Lower leg skin (tissue), 4 donors: ENCODE data around the gene CPPED1. TPM values are rescaled to one million over a fixed set of nuclear protein-coding genes. Genes with fewer than 3 reads are reported as not detected.
"Not testable (repeated sequence)": the region's sequence is repeated elsewhere in the genome, so short reads cannot be mapped to it uniquely, and the experiment has no call there.

Experiments
- DNase-seq, 2 donors: peaks; one replicate each; pipeline ENCODE4 v3.0.0-alpha.2; 2019; ENCODE audit warnings: low spot score in 2 of 2
- H3K4me3 ChIP-seq: fragments of 200-600 bp; sonication (generic); 2 replicates; pipeline ENCODE4 v1.5.1; 2017; ENCODE audit warnings: mild to moderate bottlenecking, low read depth; ENCODE audit not compliant: poor library complexity, severe bottlenecking
- POLR2A ChIP-seq, 2 donors: fragments of 450-650 bp; IDR thresholded peaks; one replicate each; pipeline ENCODE4 v1.6.1; 2016 to 2017; ENCODE audit warnings: antibody characterized with exemption in 2 of 2, mild to moderate bottlenecking in 1 of 2, moderate library complexity in 1 of 2
- WGBS, 2 donors: methylation state at CpG; one replicate each; pipeline ENCODE4 v1.1.5; 2018; 5-methylcytosine and 5-hydroxymethylcytosine counted together
- intact Hi-C: fragments of 100-400 bp; cut with DNase I; formaldehyde crosslinking; loops from one replicate; pipeline ENCODE4 v1.15.0; 2023; ENCODE audit warnings: low total_unique reads
- total RNA-seq, 4 donors: library from RNA; depleted of rRNA; stranded (reverse); fragments of >200 nt; gene quantifications; one replicate each; pipeline ENCODE4 v1.1.0, GENCODE V29; 2016
- TF ChIP-seq, protein P1 (sequence below), 3 donors: fragments of 450-650 bp; IDR thresholded peaks; one replicate each; pipeline ENCODE4 v1.5.1; 2016; ENCODE audit warnings: antibody characterized with exemption in 3 of 3, mild to moderate bottlenecking in 3 of 3, moderate library complexity in 2 of 3

CPPED1 gene
- total RNA-seq, 4 donors from 2014 or later: 5.4 to 11.6 (median 8.2) TPM

DNA sequence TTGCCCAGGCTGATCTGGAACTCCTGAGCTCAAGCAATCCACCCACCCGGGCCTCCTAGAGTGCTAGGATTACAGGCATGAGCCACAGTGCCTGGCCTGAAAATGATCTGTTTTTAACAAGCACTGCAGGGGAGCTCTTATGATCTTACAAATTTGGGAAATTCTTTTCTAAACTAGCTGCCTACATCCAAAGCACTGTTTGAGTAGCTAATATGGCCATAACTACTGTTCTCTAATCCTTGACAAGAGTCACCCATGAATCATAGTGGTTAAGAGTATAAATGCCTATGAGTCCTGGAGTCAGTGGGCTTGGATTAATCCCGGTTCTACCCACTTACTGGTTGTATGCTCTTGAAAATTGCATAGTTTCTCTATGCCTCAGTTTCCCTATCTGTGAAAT lies 1.4 kb upstream of the CPPED1 start:
- H3K4me3 ChIP-seq: no peak overlapping the region
- no peak for DNase-seq
- no peak for TF ChIP-seq POLR2A (IDR thresholded peaks at IDR 0.05)
- TF ChIP-seq, protein P1, sequence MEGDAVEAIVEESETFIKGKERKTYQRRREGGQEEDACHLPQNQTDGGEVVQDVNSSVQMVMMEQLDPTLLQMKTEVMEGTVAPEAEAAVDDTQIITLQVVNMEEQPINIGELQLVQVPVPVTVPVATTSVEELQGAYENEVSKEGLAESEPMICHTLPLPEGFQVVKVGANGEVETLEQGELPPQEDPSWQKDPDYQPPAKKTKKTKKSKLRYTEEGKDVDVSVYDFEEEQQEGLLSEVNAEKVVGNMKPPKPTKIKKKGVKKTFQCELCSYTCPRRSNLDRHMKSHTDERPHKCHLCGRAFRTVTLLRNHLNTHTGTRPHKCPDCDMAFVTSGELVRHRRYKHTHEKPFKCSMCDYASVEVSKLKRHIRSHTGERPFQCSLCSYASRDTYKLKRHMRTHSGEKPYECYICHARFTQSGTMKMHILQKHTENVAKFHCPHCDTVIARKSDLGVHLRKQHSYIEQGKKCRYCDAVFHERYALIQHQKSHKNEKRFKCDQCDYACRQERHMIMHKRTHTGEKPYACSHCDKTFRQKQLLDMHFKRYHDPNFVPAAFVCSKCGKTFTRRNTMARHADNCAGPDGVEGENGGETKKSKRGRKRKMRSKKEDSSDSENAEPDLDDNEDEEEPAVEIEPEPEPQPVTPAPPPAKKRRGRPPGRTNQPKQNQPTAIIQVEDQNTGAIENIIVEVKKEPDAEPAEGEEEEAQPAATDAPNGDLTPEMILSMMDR (IDR thresholded peaks at IDR 0.05): no peak
- 59 to 97% methylated on average over 2 of the region's 2 CpGs for WGBS, 2 donors
- intact Hi-C loops: no loop called here

DNA sequence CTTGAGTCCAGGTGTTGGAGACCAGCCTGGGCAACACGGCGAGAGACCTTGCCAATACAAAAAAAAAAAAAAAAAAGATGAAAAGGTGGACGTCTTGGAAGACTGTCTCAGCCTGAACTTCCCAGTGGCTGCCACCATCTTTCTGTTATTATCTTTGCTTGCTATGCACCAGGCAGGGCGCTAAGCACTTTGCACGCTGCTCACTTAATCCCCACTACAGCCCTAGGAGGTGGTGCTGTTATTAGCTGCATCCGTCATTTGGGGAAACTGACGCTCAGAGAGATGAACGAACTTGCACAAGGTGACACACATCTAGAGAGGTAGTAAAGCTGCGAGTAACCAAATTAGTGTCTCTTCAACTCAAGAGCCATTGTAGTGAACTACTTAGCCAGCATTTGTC lies 708 bp upstream of the CPPED1 start:
- no peak for DNase-seq
- 74 to 76% methylated on average over 9 of the region's 9 CpGs for WGBS, 2 donors
- TF ChIP-seq, protein P1 (IDR thresholded peaks at IDR 0.05): no peak
- TF ChIP-seq POLR2A (IDR thresholded peaks at IDR 0.05): no peak
- H3K4me3 ChIP-seq: no peak overlapping the region
- intact Hi-C loops: no loop called here

DNA sequence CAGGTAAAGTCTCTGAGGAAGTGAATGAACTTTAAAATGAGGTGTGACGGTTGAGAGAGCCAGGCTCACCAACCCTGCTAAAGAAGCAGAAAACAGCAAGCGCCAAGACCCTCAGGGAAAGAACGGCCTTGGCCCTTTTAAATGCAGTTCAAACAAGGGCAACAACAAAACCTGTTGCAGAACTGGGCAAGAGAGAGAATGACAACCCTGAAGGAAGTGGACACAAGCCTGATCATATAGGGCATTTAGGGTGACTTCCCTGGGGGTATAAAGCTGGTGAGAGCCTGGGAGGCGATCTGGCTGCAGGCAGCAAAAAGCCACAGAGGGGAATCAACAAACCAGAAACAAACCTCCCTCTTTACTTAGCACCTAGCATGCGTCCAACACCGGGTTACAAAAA lies 1.0 kb downstream of the CPPED1 start:
- H3K4me3 ChIP-seq: no peak overlapping the region
- DNase-seq: no peak
- TF ChIP-seq, protein P1 (IDR thresholded peaks at IDR 0.05): no peak
- no peak for TF ChIP-seq POLR2A (IDR thresholded peaks at IDR 0.05)
- intact Hi-C loops: no loop called here
- WGBS, 2 donors: 60 to 63% methylated on average over 6 of the region's 6 CpGs

DNA sequence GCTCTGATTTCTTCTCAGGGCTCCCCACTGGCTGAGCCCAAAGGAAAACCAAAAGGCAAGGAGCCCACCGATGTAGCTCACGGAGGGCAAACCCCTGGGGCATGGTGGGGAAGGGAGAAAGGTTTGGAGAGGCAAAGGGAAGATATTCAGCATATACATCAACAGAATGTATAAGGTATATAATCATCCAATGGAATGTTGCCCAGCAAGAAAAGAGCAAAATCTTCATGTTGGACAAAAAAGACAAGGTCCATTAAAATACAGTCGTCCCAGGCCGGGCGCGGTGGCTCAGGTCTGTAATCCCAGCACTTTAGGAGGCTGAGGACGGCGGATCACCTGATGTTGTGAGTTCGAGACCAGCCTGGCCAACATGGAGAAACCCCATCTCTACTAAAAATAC lies 1.6 kb downstream of the CPPED1 start:
- no peak for DNase-seq
- intact Hi-C loops: no loop called here
- TF ChIP-seq, protein P1 (IDR thresholded peaks at IDR 0.05): no peak
- no peak for TF ChIP-seq POLR2A (IDR thresholded peaks at IDR 0.05)
- 73% methylated on average over 9 of the region's 9 CpGs for WGBS, 2 donors
- H3K4me3 ChIP-seq: no peak overlapping the region

DNA sequence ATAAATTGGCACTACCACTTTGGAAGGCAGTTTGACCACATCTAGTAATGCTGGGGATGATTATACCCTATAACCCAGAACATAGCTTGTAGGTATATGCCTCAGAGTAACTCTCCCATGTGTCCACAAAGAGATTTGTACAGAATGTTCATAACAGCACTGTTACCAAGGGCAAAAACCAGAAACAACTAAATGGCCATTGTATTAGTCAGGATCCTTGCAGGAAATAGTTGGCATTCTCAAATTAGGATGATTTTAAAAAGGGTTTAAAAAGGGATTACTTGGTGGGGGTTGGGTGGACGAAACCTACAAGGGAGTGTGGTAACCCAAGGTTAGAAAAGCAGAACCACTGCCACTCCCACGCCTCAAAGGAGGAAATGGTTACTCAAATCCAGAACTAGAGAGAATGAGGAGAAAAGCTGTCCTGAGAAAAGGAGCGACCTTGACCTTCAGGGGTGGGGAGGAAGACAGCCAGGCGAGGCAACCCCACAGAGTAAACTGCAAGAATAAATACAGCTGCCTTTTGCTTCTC lies 2.1 kb downstream of the CPPED1 start:
- TF ChIP-seq, protein P1 (IDR thresholded peaks at IDR 0.05): no peak
- TF ChIP-seq POLR2A (IDR thresholded peaks at IDR 0.05): no peak
- no peak overlapping the region for H3K4me3 ChIP-seq
- 37 to 55% methylated on average over 4 of the region's 4 CpGs for WGBS, 2 donors
- intact Hi-C loops: no loop called here
- peak in 1 of 2 donors; percentile 22 for DNase-seq

DNA sequence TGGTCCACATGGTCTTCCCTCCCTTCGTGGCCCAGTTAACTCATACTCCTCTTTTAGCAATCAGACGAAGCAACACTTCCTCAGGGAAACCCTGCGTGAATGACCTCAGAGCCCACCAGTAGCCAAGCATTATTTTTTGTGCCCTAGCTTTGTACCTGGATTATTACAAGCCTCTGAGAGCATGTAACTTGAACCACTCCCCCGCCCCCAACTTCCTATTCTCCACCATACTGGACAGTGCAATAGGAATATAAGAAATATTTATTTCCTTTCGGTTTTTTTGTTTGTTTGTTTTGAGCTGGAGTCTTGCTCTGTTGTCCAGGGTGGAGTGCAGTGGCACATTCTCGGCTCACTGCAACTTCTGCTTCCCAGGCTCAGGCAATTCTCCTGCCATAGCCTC lies 2.9 kb downstream of the CPPED1 start:
- WGBS, 2 donors: 66% methylated on average over 6 of the region's 6 CpGs
- intact Hi-C loops: no loop called here
- no peak for TF ChIP-seq POLR2A (IDR thresholded peaks at IDR 0.05)
- TF ChIP-seq, protein P1 (IDR thresholded peaks at IDR 0.05): no peak
- no peak for DNase-seq
- no peak overlapping the region for H3K4me3 ChIP-seq

DNA sequence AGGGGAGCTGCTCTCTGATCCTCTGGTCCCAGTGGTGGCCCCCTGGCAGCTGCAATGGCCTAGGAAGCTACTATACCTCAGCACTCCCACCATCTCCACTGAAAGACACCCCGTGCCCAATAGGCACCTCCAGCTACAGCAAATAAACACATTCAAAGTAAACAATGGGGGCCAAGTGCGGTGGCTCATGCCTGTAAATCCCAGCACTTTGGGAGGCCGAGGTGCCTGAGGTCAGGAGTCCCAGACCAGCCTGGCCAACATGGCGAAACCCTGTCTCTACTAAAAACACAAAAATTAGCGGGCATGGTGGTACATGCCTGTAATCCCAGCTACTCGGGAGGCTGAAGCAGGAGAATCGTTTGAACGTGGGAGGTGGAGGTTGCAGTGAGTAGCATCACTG lies 3.7 kb downstream of the CPPED1 start:
- not testable (repeated sequence) for DNase-seq, H3K4me3 ChIP-seq
- intact Hi-C loops: loop anchor here (10.0 kb wide), 1 partner anchor 695 kb away; no protein-coding TSS in a partner anchor
- 86 to 88% methylated on average over 8 of the region's 8 CpGs for WGBS, 2 donors
